ENCODE measurements around the gene LRRC15. TPM values are rescaled to one million over a fixed set of nuclear protein-coding genes. Genes with fewer than 3 reads are reported as not detected.

LRRC15 gene
- total RNA-seq, 1 experiment from 2014 or later = 0.07 TPM

DNA sequence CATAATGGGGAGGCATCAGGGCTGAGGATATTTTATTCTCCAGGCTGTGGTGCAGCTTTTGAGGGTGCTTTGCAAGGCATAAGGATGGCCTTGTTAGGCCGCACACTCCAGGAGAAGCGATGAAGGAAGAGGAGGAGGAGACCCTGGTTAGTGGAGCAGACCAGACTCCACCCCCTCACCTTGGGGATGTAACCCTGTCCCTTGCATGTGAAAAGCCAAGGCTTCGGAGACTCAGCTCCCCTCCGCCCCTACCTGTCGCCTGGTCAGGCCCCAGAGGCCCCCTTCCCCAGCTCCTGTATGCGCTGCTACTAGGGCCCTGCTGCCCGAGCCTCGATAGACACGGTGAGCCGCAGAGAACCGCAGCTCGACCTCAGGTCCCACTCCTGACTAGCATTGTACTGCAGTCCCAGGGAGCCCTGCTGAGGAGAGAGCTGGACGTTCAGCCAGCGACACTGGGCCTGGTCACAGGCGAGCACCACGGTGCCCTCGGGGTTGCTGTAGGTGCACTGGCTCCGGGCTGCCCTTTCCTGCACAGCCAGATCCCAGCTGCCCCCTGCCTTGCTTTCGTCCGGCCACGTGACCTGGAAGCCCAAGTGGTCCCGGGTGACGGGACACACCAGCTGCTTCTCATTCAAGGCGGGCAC is 28.7 kb downstream of the LRRC15 start:
- ATAC-seq (peak; percentile 84), DNase-seq (ENCODE audit: low spot score) (peak; percentile 57)
- ChIA-PET POLR2A (interaction anchor here (0.9 kb wide), 1 partner anchor 59 kb away, joined by 3 read pairs; the partner anchor contains the start of gene GP5), CTCF (interaction anchor here (0.7 to 4.8 kb wide), 13 partner anchors 7 to 611 kb away, joined by 3 to 48 read pairs (median 6); partner anchors contain the start of gene CPN2)
- Mint-ChIP-seq H3K27me3 (ENCODE audit: low read depth) (peaks cover 31% of the 10 kb centered on the region), H3K9me3 (no peaks in the 10 kb centered on the region), H3K36me3 (no peaks in the 10 kb centered on the region), H3K4me3 (no peak overlapping the region), H3K4me1 (peaks cover 29% of the 10 kb centered on the region), H3K27ac (no peak overlapping the region)
- TF ChIP-seq NFATC4 (CRISPR knock-in tag; IDR thresholded peaks at IDR 0.05) = no peak
- TF ChIP-seq, protein P1, sequence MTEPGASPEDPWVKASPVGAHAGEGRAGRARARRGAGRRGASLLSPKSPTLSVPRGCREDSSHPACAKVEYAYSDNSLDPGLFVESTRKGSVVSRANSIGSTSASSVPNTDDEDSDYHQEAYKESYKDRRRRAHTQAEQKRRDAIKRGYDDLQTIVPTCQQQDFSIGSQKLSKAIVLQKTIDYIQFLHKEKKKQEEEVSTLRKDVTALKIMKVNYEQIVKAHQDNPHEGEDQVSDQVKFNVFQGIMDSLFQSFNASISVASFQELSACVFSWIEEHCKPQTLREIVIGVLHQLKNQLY (CRISPR knock-in tag; IDR thresholded peaks at IDR 0.05) = no peak
- TF ChIP-seq, protein P2, sequence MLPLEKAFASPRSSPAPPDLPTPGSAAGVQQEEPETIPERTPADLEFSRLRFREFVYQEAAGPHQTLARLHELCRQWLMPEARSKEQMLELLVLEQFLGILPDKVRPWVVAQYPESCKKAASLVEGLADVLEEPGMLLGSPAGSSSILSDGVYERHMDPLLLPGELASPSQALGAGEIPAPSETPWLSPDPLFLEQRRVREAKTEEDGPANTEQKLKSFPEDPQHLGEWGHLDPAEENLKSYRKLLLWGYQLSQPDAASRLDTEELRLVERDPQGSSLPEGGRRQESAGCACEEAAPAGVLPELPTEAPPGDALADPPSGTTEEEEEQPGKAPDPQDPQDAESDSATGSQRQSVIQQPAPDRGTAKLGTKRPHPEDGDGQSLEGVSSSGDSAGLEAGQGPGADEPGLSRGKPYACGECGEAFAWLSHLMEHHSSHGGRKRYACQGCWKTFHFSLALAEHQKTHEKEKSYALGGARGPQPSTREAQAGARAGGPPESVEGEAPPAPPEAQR (CRISPR knock-in tag; IDR thresholded peaks at IDR 0.05) = no peak
- TF ChIP-seq, protein P3, sequence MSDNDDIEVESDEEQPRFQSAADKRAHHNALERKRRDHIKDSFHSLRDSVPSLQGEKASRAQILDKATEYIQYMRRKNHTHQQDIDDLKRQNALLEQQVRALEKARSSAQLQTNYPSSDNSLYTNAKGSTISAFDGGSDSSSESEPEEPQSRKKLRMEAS (CRISPR knock-in tag; IDR thresholded peaks at IDR 0.05) = 0 out of 2 replicates have a peak, but pooled peaks have one; percentile 11
- no peak for TF ChIP-seq ZNF396 (CRISPR knock-in tag; IDR thresholded peaks at IDR 0.05; ENCODE audit: borderline replicate concordance)
- no peak for TF ChIP-seq GRHL2 (CRISPR knock-in tag; IDR thresholded peaks at IDR 0.05; ENCODE audit: insufficient replicate concordance, severe bottlenecking)
- TF ChIP-seq, protein P4, sequence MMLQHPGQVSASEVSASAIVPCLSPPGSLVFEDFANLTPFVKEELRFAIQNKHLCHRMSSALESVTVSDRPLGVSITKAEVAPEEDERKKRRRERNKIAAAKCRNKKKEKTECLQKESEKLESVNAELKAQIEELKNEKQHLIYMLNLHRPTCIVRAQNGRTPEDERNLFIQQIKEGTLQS (CRISPR knock-in tag; conservative IDR thresholded peaks at IDR 0.05) = no peak
- TF ChIP-seq, protein P5, sequence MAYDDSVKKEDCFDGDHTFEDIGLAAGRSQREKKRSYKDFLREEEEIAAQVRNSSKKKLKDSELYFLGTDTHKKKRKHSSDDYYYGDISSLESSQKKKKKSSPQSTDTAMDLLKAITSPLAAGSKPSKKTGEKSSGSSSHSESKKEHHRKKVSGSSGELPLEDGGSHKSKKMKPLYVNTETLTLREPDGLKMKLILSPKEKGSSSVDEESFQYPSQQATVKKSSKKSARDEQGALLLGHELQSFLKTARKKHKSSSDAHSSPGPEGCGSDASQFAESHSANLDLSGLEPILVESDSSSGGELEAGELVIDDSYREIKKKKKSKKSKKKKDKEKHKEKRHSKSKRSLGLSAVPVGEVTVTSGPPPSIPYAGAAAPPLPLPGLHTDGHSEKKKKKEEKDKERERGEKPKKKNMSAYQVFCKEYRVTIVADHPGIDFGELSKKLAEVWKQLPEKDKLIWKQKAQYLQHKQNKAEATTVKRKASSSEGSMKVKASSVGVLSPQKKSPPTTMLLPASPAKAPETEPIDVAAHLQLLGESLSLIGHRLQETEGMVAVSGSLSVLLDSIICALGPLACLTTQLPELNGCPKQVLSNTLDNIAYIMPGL (CRISPR knock-in tag; IDR thresholded peaks at IDR 0.05) = no peak
- no peak for TF ChIP-seq ETV6 (CRISPR knock-in tag; IDR thresholded peaks at IDR 0.05)
- TF ChIP-seq, protein P6, sequence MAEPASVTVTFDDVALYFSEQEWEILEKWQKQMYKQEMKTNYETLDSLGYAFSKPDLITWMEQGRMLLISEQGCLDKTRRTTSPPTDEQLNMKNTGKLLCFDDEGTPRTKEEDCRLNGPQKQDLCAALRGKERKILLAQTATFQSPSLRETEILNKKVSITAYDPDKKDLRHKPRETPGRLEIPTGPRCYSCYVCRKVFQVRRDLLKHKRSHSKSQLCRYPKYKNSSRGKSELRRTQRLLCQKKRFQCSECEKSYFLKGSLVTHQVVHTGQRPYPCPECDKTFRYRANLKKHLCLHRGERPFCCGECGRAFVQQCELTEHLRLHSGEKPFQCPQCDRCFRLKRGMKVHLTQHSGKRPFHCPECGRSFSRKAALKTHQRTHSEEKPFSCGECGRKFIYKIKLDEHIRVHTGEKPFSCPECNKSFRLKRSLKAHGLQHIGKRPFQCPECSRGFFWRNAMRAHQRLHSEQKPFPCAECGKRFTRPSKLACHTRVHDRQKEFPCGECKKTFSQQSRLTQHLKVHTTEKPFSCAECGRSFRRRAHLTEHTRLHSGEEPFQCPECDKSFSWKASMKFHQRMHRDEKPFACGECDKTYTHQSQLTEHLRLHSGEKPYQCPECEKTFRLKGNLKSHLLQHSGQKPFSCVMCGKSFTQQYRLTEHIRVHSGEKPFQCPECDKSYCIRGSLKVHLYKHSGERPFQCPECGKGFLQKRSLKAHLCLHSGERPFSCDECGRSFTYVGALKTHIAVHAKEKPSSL (CRISPR knock-in tag; conservative IDR thresholded peaks at IDR 0.05) = no peak
- TF ChIP-seq, protein P7, sequence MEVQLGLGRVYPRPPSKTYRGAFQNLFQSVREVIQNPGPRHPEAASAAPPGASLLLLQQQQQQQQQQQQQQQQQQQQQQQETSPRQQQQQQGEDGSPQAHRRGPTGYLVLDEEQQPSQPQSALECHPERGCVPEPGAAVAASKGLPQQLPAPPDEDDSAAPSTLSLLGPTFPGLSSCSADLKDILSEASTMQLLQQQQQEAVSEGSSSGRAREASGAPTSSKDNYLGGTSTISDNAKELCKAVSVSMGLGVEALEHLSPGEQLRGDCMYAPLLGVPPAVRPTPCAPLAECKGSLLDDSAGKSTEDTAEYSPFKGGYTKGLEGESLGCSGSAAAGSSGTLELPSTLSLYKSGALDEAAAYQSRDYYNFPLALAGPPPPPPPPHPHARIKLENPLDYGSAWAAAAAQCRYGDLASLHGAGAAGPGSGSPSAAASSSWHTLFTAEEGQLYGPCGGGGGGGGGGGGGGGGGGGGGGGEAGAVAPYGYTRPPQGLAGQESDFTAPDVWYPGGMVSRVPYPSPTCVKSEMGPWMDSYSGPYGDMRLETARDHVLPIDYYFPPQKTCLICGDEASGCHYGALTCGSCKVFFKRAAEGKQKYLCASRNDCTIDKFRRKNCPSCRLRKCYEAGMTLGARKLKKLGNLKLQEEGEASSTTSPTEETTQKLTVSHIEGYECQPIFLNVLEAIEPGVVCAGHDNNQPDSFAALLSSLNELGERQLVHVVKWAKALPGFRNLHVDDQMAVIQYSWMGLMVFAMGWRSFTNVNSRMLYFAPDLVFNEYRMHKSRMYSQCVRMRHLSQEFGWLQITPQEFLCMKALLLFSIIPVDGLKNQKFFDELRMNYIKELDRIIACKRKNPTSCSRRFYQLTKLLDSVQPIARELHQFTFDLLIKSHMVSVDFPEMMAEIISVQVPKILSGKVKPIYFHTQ (CRISPR knock-in tag; IDR thresholded peaks at IDR 0.05) = no peak
- no peak for TF ChIP-seq JUN (CRISPR knock-in tag; IDR thresholded peaks at IDR 0.05)
- no peak for TF ChIP-seq MYBL2 (CRISPR knock-in tag; IDR thresholded peaks at IDR 0.05)
- TF ChIP-seq, protein P8, sequence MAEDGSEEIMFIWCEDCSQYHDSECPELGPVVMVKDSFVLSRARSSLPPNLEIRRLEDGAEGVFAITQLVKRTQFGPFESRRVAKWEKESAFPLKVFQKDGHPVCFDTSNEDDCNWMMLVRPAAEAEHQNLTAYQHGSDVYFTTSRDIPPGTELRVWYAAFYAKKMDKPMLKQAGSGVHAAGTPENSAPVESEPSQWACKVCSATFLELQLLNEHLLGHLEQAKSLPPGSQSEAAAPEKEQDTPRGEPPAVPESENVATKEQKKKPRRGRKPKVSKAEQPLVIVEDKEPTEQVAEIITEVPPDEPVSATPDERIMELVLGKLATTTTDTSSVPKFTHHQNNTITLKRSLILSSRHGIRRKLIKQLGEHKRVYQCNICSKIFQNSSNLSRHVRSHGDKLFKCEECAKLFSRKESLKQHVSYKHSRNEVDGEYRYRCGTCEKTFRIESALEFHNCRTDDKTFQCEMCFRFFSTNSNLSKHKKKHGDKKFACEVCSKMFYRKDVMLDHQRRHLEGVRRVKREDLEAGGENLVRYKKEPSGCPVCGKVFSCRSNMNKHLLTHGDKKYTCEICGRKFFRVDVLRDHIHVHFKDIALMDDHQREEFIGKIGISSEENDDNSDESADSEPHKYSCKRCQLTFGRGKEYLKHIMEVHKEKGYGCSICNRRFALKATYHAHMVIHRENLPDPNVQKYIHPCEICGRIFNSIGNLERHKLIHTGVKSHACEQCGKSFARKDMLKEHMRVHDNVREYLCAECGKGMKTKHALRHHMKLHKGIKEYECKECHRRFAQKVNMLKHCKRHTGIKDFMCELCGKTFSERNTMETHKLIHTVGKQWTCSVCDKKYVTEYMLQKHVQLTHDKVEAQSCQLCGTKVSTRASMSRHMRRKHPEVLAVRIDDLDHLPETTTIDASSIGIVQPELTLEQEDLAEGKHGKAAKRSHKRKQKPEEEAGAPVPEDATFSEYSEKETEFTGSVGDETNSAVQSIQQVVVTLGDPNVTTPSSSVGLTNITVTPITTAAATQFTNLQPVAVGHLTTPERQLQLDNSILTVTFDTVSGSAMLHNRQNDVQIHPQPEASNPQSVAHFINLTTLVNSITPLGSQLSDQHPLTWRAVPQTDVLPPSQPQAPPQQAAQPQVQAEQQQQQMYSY (CRISPR knock-in tag; IDR thresholded peaks at IDR 0.05) = no peak
- TF ChIP-seq ZNF121 (CRISPR knock-in tag; IDR thresholded peaks at IDR 0.05) = 0 out of 2 replicates have a peak, but pooled peaks have one; percentile 9
- no peak for TF ChIP-seq JAZF1 (CRISPR knock-in tag; IDR thresholded peaks at IDR 0.05)
- TF ChIP-seq, protein P9, sequence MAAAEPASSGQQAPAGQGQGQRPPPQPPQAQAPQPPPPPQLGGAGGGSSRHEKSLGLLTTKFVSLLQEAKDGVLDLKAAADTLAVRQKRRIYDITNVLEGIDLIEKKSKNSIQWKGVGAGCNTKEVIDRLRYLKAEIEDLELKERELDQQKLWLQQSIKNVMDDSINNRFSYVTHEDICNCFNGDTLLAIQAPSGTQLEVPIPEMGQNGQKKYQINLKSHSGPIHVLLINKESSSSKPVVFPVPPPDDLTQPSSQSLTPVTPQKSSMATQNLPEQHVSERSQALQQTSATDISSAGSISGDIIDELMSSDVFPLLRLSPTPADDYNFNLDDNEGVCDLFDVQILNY (CRISPR knock-in tag; IDR thresholded peaks at IDR 0.05) = no peak
- TF ChIP-seq SP1 (CRISPR knock-in tag; conservative IDR thresholded peaks at IDR 0.05) = peak; percentile 32; the same call in 1 of the 2 replicates
- TF ChIP-seq IRF2 (CRISPR knock-in tag; IDR thresholded peaks at IDR 0.05; ENCODE audit: borderline replicate concordance, low read depth) = no peak
- TF ChIP-seq KAT7 (CRISPR knock-in tag; IDR thresholded peaks at IDR 0.05; ENCODE audit: borderline replicate concordance) = no peak
- TF ChIP-seq TP53 (CRISPR knock-in tag; IDR thresholded peaks at IDR 0.05) = no peak
- no peak for TF ChIP-seq NR3C1 (CRISPR knock-in tag; conservative IDR thresholded peaks at IDR 0.05; ENCODE audit: low read depth)
- 0 out of 2 replicates have a peak, but pooled peaks have one; percentile 26 for TF ChIP-seq FOXP1 (CRISPR knock-in tag; IDR thresholded peaks at IDR 0.05; ENCODE audit: borderline replicate concordance)

Measured in WTC11 (cell line).